Activated T-cell treated with anti-CD3 and anti-CD28 coated beads, Interleukin-2, amount 50 U/mL, for 48 hours (primary cell): ENCODE measurements around the gene FAM153A.
"Not testable (repeated sequence)": the region's sequence is repeated elsewhere in the genome, so short reads cannot be mapped to it uniquely, and the experiment has no call there.

ENCODE experiments used
- DNase-seq, 2 experiments: peaks; one replicate each; pipeline ENCODE4 v3.0.0-alpha.2; 2020

The FAM153A gene

GRCh38 chr5:177723831-177724485 is 58.7 kb downstream of the FAM153A start:
- not testable (repeated sequence) for DNase-seq

- DNase-seq: not testable (repeated sequence)
Observed at GRCh38 chr5:177722829-177723228, 59.9 kb downstream of the FAM153A start.

- not testable (repeated sequence) for DNase-seq
Observed at GRCh38 chr5:177719989-177720388, 62.7 kb downstream of the FAM153A start.

- DNase-seq: not testable (repeated sequence)
Observed at GRCh38 chr5:177715423-177715822, 67.3 kb downstream of the FAM153A start.

GRCh38 chr5:177696100-177696499 is 86.6 kb downstream of the FAM153A start:
- not testable (repeated sequence) for DNase-seq

- DNase-seq: not testable (repeated sequence)
Observed at GRCh38 chr5:177695356-177695930, 87.3 kb downstream of the FAM153A start.

- not testable (repeated sequence) for DNase-seq
Observed at GRCh38 chr5:177694518-177694835, 88.2 kb downstream of the FAM153A start.

DNA sequence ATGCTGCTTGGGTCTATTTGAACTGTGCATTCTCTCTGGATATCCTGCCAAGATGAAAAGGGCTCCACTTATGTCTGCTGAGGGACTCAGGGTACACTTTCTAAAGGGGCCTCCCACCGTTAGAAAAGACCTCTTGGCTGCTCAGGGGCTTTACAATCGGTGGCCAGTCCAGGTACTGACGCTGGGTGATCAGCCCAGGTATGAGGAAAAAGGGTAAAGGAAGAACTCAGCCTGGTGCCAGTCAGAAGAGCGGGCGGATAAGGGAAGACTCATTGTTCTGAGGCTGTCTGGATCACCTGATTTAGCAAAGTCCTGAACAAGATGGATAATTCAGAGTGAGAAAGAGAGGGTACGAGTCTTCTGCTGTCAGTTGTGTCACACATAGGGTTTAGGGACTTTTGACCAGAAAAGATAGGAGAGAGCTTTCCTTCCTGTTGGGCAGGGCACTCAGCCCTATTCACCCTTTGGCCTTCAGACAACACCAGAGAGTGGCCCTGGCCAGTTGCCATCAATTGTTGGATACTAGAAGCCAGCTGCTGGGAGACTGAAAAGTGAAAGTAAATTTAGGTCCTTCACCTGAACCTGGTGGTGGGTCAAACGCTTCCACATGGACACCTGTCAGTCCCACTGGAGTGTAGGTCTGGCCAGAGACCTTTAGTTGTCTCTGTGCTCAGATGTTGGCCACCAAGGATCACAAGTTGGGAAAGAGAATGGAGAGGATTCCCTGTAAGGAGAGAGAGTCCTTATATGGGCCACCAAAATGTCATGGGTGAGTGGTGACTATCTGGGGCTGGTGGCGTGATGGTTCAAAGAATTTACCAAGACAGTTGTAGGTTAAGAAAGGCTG is 88.8 kb downstream of the FAM153A start:
- DNase-seq: not testable (repeated sequence)

DNA sequence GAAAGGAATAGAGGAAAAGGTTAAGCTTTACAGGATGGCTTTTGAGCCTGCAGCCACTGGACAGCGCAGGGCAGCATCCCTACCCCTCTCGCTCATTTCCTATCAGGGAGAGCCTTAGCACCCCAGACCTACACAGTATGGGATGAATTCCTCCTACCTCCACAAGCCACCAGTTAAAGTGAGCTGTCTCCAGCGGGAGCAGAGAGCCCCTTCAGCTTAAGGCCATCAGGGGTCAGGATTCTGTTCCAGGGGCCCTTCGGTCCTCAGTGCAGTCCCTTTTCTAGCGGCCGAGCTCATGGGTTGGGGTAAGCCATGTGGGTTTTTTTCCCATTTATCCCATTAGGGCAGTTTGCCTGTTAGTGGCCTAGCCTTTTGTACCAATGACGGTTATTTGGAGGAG is 89.7 kb downstream of the FAM153A start:
- DNase-seq: not testable (repeated sequence)

DNA sequence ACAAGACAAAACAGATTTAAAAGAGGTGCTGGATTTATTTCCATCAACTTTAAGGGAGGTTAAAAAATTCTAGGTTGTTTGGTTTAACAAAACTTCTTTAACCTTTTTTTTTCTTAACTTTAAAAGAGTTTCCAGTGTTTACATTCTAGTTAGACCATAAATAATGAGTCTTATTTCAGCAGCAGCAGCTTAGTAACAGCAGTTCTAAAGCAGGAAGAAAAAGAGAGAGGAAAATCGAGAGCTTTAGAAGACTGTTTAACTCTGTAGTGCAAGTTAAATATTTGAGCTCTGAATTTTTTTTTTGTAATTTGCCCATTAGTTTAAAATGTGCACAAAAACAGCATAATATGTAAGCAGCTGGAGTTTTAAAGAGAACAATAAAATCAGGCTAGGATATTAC is 90.2 kb downstream of the FAM153A start:
- DNase-seq: not testable (repeated sequence)

GRCh38 chr5:177689011-177689610 is 93.6 kb downstream of the FAM153A start:
- DNase-seq: not testable (repeated sequence)

DNA sequence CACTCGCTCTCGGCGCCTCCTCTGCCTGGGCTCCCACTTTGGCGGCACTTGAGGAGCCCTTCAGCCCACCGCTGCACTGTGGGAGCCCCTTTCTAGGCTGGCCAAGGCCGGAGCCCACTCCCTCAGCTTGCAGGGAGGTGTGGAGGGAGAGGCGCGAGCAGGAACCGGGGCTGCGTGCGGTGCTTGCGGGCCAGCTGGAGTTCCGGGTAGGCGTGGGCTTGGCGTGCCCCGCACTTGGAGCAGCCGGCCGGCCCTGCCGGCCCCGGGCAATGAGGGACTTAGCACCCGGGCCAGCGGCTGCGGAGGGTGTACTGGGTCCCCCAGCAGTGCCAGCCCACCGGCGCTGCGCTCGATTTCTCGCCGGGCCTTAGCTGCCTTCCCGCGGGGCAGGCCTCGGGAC is 94.6 kb downstream of the FAM153A start:
- DNase-seq: not testable (repeated sequence)

GRCh38 chr5:177681920-177682319 is 100.8 kb downstream of the FAM153A start:
- not testable (repeated sequence) for DNase-seq
